SK-N-SH (cell line): ENCODE results near the gene TMEM163. TPM values are rescaled to one million over a fixed set of nuclear protein-coding genes. Genes with fewer than 3 reads are reported as not detected.

Experiments used
- CTCF ChIA-PET: fragments of 300-600, 350-600 bp; formaldehyde crosslinking; extraction: SDS; loops from one replicate; lab custom pipeline; 2021; lab: Yijun Ruan, JAX
- POLR2A ChIA-PET: fragments of 350-600 bp; sonication (Branson Sonifier 250); formaldehyde crosslinking; extraction: SDS; loops from one replicate; lab custom pipeline; 2020; ENCODE audit warnings: antibody characterized with exemption, inconsistent platforms; lab: Yijun Ruan, JAX
- DNase-seq: peaks from one replicate; pipeline ENCODE4 v3.0.0; 2012
- H2AFZ ChIP-seq: fragments of 200-600 bp; sonication (generic); 2 replicates; pipeline ENCODE4 v1.8.1; 2016; ENCODE audit warnings: antibody characterized with exemption, mild to moderate bottlenecking, low read depth
- H3F3A ChIP-seq: fragments of 200-600 bp; sonication (generic); replicated peaks from 2 replicates; pipeline ENCODE3; 2016; ENCODE audit warnings: antibody characterized with exemption, mild to moderate bottlenecking; ENCODE audit not compliant: insufficient read depth
- H3K27ac ChIP-seq, 2 experiments: fragments of 200-500 bp in 1 of 2; fragments of 200-600 bp in 1 of 2; sonication (Bioruptor generic) in 1 of 2; sonication (generic), shearing (Covaris generic) in 1 of 2; 2 replicates each; pipeline versions ENCODE4 v1.5.1 to v1.6.1; 2014 to 2016; ENCODE audit warnings: low read depth in 2 of 2, inconsistent platforms in 1 of 2, low read length in 1 of 2, mild to moderate bottlenecking in 1 of 2, mixed read lengths in 1 of 2
- H3K27me3 ChIP-seq: fragments of 200-600 bp; sonication (generic), shearing (Covaris generic); 2 replicates; pipeline ENCODE4 v1.6.1; 2016; ENCODE audit warnings: mixed run types; ENCODE audit not compliant: insufficient read depth
- H3K36me3 ChIP-seq, 2 experiments: fragments of 200-500 bp in 1 of 2; fragments of 200-600 bp in 1 of 2; sonication (Bioruptor generic) in 1 of 2; sonication (generic) in 1 of 2; replicated peaks in 1 of 2; 2 replicates each; pipeline versions ENCODE3 to v1.5.1; 2014 to 2016; ENCODE audit warnings: low read length in 1 of 2, mild to moderate bottlenecking in 1 of 2; ENCODE audit not compliant: insufficient read depth in 2 of 2, control insufficient read depth in 1 of 2
- H3K4me1 ChIP-seq, 2 experiments: fragments of 200-500 bp in 1 of 2; fragments of 200-600 bp in 1 of 2; sonication (Bioruptor generic) in 1 of 2; sonication (generic), shearing (Covaris generic) in 1 of 2; 2 replicates each; pipeline versions ENCODE4 v1.5.1 to v1.6.1; 2014 to 2016; ENCODE audit warnings: low read depth in 1 of 2, low read length in 1 of 2, mixed run types in 1 of 2; ENCODE audit not compliant: insufficient read depth in 2 of 2, control insufficient read depth in 1 of 2
- H3K4me2 ChIP-seq: fragments of 200-600 bp; sonication (generic), shearing (Covaris generic); 2 replicates; pipeline ENCODE4 v1.6.1; 2017; ENCODE audit warnings: mixed run types
- H3K4me3 ChIP-seq, 2 experiments: fragments of 200-500 bp in 1 of 2; fragments of 200-600 bp in 1 of 2; sonication (Bioruptor generic) in 1 of 2; sonication (generic), shearing (Covaris generic) in 1 of 2; 2 replicates each; pipeline versions ENCODE4 v1.5.1 to v1.8.1; 2014 to 2016; ENCODE audit warnings: low read depth in 2 of 2, inconsistent platforms in 1 of 2, low read length in 1 of 2, mild to moderate bottlenecking in 1 of 2, mixed read lengths in 1 of 2, moderate library complexity in 1 of 2
- H3K79me2 ChIP-seq: fragments of 200-600 bp; sonication (generic); 2 replicates; pipeline ENCODE4 v1.8.1; 2017; ENCODE audit warnings: mild to moderate bottlenecking; ENCODE audit not compliant: insufficient read depth
- H3K9ac ChIP-seq: fragments of 200-600 bp; sonication (generic); 2 replicates; pipeline ENCODE4 v1.6.1; 2017; ENCODE audit warnings: mixed run types
- H3K9me2 ChIP-seq: fragments of 200-600 bp; sonication (generic); 2 replicates; pipeline ENCODE4 v1.6.1; 2017; ENCODE audit warnings: mixed run types
- H3K9me3 ChIP-seq: fragments of 200-600 bp; sonication (generic); 2 replicates; pipeline ENCODE4 v1.6.1; 2017; ENCODE audit warnings: mixed run types, mild to moderate bottlenecking, moderate library complexity
- H4K20me1 ChIP-seq: fragments of 200-600 bp; sonication (generic); 2 replicates; pipeline ENCODE4 v1.6.1; 2017; ENCODE audit warnings: mild to moderate bottlenecking, mixed run types; ENCODE audit not compliant: insufficient read depth
- ELF1 ChIP-seq: IDR thresholded peaks from 2 replicates; pipeline ENCODE4 v1.4.0; 2012
- EP300 ChIP-seq, 2 experiments: IDR thresholded peaks; 2 replicates each; pipeline versions ENCODE4 v1.4.0 to v1.6.1; 2012; ENCODE audit warnings: borderline replicate concordance in 1 of 2, low read depth in 1 of 2, low read length in 1 of 2
- EZH2phosphoT487 ChIP-seq: fragments of 200-600 bp; sonication (generic); IDR thresholded peaks from 2 replicates; pipeline ENCODE4 v1.6.1; 2017; ENCODE audit warnings: low read depth, mixed run types, mild to moderate bottlenecking, antibody characterized with exemption, moderate library complexity, borderline replicate concordance
- FOSL2 ChIP-seq: IDR thresholded peaks from 2 replicates; pipeline ENCODE4 v1.4.0; 2012; ENCODE audit warnings: low read depth, mild to moderate bottlenecking, moderate library complexity, borderline replicate concordance
- GABPA ChIP-seq: IDR thresholded peaks from 2 replicates; pipeline ENCODE4 v1.4.0; 2012; ENCODE audit warnings: low read depth, mild to moderate bottlenecking
- GATA2 ChIP-seq: sonication (generic); formaldehyde crosslinking; IDR thresholded peaks from 2 replicates; pipeline ENCODE4 v1.5.0; 2020; ENCODE audit warnings: mild to moderate bottlenecking, missing genetic modification reagents
- IRF3 ChIP-seq: fragments of 150-350 bp; IDR thresholded peaks from 2 replicates; pipeline ENCODE4 v1.6.1; 2016; ENCODE audit warnings: mild to moderate bottlenecking, low read depth, low read length
- MXI1 ChIP-seq: IDR thresholded peaks from 2 replicates; pipeline ENCODE4 v1.6.1; 2012; ENCODE audit warnings: mild to moderate bottlenecking, low read depth, low read length, improper control_type of control experiment
- NFIC ChIP-seq: IDR thresholded peaks from 2 replicates; pipeline ENCODE4 v1.4.0; 2012; ENCODE audit warnings: borderline replicate concordance
- NRF1 ChIP-seq: IDR thresholded peaks from 2 replicates; pipeline ENCODE4 v1.6.1; 2012; ENCODE audit warnings: low read depth, mild to moderate bottlenecking, low read length
- RCOR1 ChIP-seq: fragments of 150-350 bp; IDR thresholded peaks from 2 replicates; pipeline ENCODE4 v1.6.1; 2017; ENCODE audit warnings: antibody characterized with exemption, low read length
- RFX5 ChIP-seq: IDR thresholded peaks from 2 replicates; pipeline ENCODE4 v1.6.1; 2012; ENCODE audit warnings: mild to moderate bottlenecking, improper control_type of control experiment, low read length
- RXRA ChIP-seq: IDR thresholded peaks from 2 replicates; pipeline ENCODE4 v1.4.0; 2012; ENCODE audit warnings: low read depth, mild to moderate bottlenecking, borderline replicate concordance
- SMC3 ChIP-seq: IDR thresholded peaks from 2 replicates; pipeline ENCODE4 v1.6.1; 2012; ENCODE audit warnings: low read depth, low read length, improper control_type of control experiment
- TCF12 ChIP-seq: IDR thresholded peaks from 2 replicates; pipeline ENCODE4 v1.4.0; 2012
- TEAD4 ChIP-seq: IDR thresholded peaks from 2 replicates; pipeline ENCODE4 v1.4.0; 2012; ENCODE audit warnings: mild to moderate bottlenecking, borderline replicate concordance; ENCODE audit not compliant: insufficient read depth
- USF1 ChIP-seq: IDR thresholded peaks from 2 replicates; pipeline ENCODE4 v1.4.0; 2012; ENCODE audit warnings: low read depth, borderline replicate concordance
- WGBS: methylation state at CpG from one replicate; pipeline ENCODE4 v1.1.6; 2017; ENCODE audit warnings: low lambda C conversion rate; 5-methylcytosine and 5-hydroxymethylcytosine counted together
- polyA plus RNA-seq, 3 experiments: library from polyadenylated mRNA; depleted of rRNA; stranded (reverse); fragments of >200 nt; gene quantifications; 2 replicates each; pipeline ENCODE4 v1.2.3, GENCODE V29; 2012
- TF ChIP-seq, protein P1 (sequence below): IDR thresholded peaks from 2 replicates; pipeline ENCODE4 v1.4.0; 2012; ENCODE audit warnings: low read depth
- TF ChIP-seq, protein P2 (sequence below): IDR thresholded peaks from 2 replicates; pipeline ENCODE4 v1.4.0; 2012; ENCODE audit warnings: low read depth, borderline replicate concordance

TMEM163 gene
- polyA plus RNA-seq, 1 of the 3 experiments (the other 2 are of a cell fraction): not detected

DNA sequence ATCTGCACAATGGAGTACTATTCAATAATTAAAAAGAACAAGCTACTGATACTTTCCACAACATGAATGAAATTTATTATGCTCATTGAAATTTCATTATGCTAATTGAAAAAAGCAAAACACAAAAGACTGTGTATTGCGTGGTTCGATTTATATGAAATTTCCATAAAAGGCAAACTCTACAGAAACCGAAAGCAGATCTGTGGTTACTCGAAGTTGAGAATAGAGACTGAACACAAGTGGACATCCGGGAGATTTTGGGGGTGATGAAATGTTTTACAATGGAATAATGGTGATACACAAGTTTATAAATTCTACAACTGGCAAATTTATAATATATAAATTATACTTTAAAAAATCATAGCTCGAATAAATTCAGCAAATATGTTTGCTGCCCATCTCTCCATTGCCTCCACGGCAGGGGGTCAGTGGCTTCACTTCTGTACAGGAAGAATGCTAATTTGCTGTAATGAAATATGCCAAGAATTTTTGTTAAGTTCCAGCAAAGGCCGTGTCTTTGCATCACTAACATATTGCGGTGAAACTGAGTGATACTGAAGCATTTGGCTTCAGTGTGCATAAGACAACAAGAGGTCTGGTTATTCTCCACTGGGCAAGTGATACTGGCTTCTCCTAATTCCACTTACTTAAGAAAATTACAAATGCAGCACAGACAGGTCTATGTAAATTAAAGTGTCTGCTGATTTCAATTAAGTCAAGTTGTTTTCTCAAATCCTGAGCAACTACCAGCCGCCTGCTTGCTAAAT lies 96.7 kb downstream of the TMEM163 start:
- H3K4me1 ChIP-seq: no peaks in the 10 kb centered on the region
- H3K9me3 ChIP-seq: no peaks in the 10 kb centered on the region; the same call in 1 of the 2 replicates
- H3K4me3 ChIP-seq: no peak overlapping the region
- no peaks in the 10 kb centered on the region for H4K20me1 ChIP-seq
- H3K36me3 ChIP-seq: no peaks in the 10 kb centered on the region
- TF ChIP-seq GATA2 (CRISPR knock-in tag) (no peak), EZH2phosphoT487 (no peak), ELF1 (no peak), NRF1 (no peak), NFIC (no peak), USF1 (no peak), RFX5 (no peak)
- TF ChIP-seq, protein P1, sequence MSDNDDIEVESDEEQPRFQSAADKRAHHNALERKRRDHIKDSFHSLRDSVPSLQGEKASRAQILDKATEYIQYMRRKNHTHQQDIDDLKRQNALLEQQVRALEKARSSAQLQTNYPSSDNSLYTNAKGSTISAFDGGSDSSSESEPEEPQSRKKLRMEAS: no peak
- H2AFZ ChIP-seq: no peak overlapping the region
- no peaks in the 10 kb centered on the region for H3K9me2 ChIP-seq
- H3K27me3 ChIP-seq: no peaks in the 10 kb centered on the region
- no peak for DNase-seq
- no peaks in the 10 kb centered on the region for H3F3A ChIP-seq
- no peak overlapping the region for H3K4me2 ChIP-seq
- ChIA-PET POLR2A (no interaction called here), CTCF (no interaction called here)
- no peak overlapping the region for H3K27ac ChIP-seq
- no peaks in the 10 kb centered on the region for H3K79me2 ChIP-seq
- H3K9ac ChIP-seq: no peak overlapping the region
- 55% methylated on average over 10 of the region's 10 CpGs for WGBS

- no peak overlapping the region for H3K9ac ChIP-seq
- POLR2A ChIA-PET: no interaction called here
- H3K4me2 ChIP-seq: no peak overlapping the region
- no peaks in the 10 kb centered on the region for H3K27me3 ChIP-seq
- no peak overlapping the region for H3K27ac ChIP-seq
- no peak for DNase-seq
- no peak overlapping the region for H2AFZ ChIP-seq
- H3K36me3 ChIP-seq: no peaks in the 10 kb centered on the region
- CTCF ChIA-PET: no interaction called here
- H3K9me2 ChIP-seq: no peaks in the 10 kb centered on the region
- no peak overlapping the region for H3K4me3 ChIP-seq
- H4K20me1 ChIP-seq: no peaks in the 10 kb centered on the region
- 40% methylated on average over 4 of the region's 4 CpGs for WGBS
- no peaks in the 10 kb centered on the region for H3K4me1 ChIP-seq
- TF ChIP-seq EP300 (IDR thresholded peaks at IDR 0.05; ENCODE audit: borderline replicate concordance in 1 of 2, low read depth in 1 of 2, low read length in 1 of 2): no peak
- no peak for TF ChIP-seq SMC3
- no peak for TF ChIP-seq RFX5
- TF ChIP-seq NFIC: no peak
- TF ChIP-seq ELF1: no peak
- no peak for TF ChIP-seq FOSL2
- TF ChIP-seq, protein P2, sequence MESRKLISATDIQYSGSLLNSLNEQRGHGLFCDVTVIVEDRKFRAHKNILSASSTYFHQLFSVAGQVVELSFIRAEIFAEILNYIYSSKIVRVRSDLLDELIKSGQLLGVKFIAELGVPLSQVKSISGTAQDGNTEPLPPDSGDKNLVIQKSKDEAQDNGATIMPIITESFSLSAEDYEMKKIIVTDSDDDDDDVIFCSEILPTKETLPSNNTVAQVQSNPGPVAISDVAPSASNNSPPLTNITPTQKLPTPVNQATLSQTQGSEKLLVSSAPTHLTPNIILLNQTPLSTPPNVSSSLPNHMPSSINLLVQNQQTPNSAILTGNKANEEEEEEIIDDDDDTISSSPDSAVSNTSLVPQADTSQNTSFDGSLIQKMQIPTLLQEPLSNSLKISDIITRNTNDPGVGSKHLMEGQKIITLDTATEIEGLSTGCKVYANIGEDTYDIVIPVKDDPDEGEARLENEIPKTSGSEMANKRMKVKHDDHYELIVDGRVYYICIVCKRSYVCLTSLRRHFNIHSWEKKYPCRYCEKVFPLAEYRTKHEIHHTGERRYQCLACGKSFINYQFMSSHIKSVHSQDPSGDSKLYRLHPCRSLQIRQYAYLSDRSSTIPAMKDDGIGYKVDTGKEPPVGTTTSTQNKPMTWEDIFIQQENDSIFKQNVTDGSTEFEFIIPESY: no peak
- TF ChIP-seq IRF3: no peak
- TF ChIP-seq RXRA: no peak
- TF ChIP-seq NRF1: no peak
- TF ChIP-seq TCF12: no peak
- TF ChIP-seq, protein P1: no peak
- TF ChIP-seq EZH2phosphoT487: no peak
- TF ChIP-seq MXI1: no peak
- no peak for TF ChIP-seq USF1
- TF ChIP-seq GATA2 (CRISPR knock-in tag): no peak
- no peak for TF ChIP-seq RCOR1
- TF ChIP-seq GABPA: no peak
- TF ChIP-seq TEAD4: no peak
- no peaks in the 10 kb centered on the region for H3F3A ChIP-seq
- no peaks in the 10 kb centered on the region for H3K79me2 ChIP-seq
- no peaks in the 10 kb centered on the region; the same call in 1 of the 2 replicates for H3K9me3 ChIP-seq
Observed at GRCh38 chr2:134619250-134619649, 99.5 kb downstream of the TMEM163 start.
